GM19395 (cell line): ENCODE results near the gene MED9.

Experiments used
- ATAC-seq: cut with Tn5 transposase; IDR thresholded peaks from one replicate; pipeline ENCODE4 v1.9.1; 2021; ENCODE audit warnings: mild to moderate bottlenecking, moderate library complexity; ENCODE audit not compliant: unreplicated experiment

The MED9 gene

DNA sequence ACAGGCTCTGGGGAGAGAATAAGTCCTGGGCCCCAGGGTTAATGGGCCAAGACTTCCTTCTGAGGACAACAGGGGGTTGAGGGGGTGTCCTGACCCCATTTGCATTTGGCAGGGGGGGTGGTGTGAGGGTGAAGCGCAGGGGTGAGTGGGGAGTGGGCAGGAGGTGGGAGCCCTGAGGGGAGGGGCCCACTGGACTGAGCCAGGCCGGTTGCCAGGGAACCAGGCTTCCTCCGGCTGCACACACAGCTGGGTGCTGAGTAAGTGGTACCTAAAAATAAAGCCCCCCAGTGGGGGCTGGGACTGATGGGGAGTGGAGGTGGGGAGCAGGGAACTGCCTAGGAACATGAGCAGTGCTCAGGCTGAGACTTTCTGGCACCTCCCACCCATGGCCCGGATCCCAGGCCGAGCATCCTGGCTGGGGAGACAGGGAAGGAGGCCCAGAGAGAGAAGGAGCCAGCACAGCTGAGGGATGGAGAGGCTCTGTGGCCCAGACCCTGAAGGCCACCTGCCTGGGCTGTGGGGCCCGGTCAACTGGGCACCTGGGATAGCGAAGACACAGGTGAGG is 26.8 kb downstream of the MED9 start:
- ATAC-seq, result no peak

DNA sequence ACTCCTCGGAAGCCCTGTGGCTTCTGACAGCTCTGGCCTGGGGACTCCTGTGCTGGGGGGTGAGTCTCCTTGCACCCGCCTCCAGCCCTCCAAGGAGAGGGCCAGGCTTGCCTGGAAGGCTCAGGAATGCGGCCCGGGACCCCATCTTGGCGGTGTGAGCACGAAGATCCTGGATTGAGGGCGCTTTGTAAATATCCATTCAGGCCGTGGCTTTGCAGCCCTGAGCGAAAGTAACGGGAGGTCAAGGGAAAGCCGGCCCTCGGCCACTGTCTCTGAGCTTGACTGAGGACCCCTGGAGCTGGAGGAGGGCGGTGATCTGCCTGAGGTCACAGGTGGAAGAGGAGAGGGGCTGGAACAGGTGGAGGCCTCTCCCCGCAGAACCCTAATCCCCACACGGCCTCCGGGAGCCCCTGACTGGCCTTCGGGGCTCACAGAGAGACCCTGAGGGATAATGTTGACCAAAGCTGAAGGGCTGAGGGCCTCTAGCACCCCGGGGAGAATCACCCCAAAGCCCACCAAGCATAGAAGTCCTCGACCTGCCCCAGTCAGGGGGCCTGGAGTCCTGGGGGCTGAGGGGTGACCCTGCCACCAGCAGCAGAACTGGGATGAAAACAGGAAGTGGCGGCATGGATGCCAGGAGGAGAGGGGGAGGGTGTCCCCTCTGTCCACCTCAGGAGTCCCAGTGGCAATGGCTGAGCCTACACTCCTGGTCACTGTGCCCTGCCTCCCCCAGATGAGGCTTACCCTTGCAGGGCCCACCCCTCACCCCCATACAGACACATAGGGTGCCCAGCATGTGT is 27.7 kb downstream of the MED9 start:
- no peak for ATAC-seq

DNA sequence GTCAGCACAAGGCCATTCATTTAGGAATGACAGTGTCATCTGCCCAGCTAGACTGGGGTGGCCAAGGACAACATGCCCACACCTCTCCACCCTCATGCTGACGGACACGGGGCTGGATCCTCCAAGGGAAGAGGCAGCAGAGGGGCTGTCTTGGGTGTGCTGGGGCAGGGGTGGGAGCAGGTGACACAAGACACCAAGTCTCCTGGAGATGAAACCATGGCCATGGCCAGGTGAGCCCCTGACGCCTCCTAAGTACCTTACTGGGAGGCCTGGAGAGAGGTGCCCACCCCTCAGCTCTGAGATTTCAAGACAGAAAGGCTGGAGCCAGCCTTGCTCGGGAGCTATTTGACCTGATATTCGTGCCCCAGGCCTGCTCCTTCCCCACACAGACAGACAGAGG is 28.4 kb downstream of the MED9 start:
- no peak for ATAC-seq

DNA sequence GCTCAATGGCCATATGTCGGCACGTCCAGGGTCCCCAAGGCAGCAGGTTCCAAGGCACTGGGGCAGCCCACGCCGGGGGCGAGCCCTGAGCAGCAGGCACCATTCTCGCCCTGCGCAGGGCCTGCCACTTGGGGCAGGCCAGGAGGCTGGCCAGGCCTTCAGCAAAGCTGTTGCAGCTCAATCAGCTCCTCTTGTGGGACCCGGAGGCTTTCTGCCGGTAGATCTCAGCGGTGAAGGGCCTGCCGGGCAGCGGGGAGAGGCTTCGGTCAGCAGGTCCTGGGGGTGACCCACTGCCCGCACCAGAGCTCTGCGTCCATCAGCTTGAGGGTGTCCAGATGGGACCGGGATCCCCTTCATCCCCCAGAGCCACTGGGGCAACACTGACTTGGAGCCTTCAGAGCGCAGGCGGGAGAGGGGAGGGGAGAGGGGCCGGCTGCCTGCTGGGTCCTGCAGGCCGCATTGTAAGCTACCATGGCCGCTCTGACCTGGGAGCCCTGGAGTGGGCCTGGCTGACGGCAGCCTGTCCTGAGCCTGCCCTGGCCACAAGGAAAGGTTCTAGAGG is 28.9 kb downstream of the MED9 start:
- ATAC-seq, result no peak

DNA sequence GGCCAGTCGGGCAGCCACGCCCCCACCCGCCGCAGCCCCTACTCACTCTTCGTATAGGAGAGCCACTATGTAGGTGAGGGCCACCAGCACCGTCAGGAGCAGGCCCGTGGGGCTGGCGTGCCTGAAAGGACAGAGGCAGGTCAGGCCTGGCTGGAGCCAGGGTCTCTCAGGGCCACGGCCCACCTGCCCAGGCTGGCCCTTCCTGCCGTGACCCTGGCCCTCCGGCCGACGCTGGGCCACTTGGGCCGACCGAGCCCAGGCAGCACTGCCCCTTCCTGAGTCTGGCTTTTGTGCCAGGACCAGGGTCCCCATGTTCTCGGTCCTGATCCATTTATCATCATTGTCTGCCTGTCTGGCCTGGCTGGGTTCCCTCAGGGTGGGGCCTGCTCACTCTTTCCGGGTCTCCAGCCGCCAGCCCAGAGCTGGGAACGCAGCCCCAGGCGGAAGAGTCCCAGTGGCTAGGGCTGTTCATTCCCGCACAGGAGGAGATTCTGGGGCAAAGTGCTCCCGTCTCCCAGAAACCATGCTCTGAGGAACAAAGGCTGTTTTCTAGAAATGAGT is 29.5 kb downstream of the MED9 start:
- no peak for ATAC-seq

DNA sequence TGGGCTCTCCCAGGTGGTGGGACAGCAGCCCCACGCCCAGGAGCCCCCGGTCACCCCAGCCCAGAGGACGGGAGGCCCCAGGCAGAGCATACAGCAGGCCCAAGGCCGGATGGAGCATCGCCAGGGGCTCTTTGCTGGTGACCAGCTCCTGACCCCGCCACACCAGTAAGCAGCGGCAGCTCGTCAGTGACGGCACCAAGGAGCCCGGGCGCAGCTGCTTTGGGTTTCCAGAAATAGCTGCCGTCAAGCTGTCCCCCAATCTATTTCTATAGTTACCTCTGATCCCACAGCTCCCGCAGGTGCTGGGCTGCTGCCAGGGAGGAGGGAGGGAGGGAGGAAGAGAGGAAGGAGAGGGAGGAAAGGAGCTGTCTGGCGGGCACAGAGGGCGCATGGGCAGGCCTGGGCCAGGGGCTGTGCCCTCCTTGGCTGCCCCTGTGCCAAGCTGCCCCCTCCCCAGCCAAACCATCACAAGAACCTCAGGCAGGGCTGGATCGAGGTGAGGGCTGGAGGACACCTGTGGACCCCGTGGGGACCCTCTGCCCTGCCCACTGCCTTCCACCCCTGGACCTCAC is 30.2 kb downstream of the MED9 start:
- ATAC-seq, result no peak

DNA sequence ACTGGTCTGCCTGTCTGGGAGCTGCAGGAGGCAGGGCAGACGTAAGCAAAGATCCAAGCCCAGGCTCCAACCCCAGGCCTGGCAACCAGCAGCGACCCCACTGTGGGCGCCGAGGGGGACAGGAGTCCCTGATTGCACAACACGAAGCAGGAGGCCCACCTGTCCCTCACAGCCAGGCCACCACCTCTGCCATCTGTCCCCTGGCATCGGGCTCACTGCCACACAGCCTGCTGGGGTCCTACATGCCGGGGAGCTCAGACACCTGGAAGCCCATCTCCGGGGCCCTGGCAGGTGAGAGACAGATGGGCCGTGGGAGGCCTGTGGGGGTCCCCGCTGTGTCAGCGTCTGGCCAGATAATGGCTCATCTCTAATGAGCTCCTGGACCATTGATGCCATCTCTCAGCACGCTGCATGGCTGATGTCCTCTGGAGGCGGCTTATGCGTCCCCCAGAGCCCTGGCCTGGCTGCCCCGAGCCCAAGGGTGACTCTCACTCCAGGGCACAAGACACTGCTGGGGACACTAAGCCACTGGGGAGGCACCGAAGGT is 30.7 kb downstream of the MED9 start:
- no peak for ATAC-seq

DNA sequence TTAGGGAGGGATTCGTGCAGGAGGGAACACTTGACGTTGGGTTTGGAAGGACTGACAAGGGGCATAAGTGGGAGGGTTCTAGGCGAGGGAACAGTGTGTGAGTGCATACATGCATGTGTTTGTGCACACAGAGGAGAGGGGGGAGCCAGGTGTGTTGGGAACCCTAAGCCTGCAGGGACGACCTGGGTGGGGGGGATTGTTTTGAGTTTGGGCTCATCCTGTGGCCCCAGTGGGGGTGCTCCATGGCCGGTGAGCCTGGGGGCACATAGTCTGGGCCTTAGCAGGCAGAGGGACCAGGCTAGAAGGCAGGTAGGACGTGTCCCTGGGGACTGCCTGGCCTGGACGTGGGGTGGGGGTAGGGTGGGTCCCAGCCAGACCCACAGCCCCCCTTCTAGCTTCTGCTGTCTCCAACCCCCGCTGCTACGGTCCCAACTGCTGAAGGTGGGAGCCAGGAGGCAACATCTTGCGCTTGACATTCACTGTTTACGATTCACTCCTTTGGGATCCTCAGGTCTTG is 31.3 kb downstream of the MED9 start:
- no peak for ATAC-seq

DNA sequence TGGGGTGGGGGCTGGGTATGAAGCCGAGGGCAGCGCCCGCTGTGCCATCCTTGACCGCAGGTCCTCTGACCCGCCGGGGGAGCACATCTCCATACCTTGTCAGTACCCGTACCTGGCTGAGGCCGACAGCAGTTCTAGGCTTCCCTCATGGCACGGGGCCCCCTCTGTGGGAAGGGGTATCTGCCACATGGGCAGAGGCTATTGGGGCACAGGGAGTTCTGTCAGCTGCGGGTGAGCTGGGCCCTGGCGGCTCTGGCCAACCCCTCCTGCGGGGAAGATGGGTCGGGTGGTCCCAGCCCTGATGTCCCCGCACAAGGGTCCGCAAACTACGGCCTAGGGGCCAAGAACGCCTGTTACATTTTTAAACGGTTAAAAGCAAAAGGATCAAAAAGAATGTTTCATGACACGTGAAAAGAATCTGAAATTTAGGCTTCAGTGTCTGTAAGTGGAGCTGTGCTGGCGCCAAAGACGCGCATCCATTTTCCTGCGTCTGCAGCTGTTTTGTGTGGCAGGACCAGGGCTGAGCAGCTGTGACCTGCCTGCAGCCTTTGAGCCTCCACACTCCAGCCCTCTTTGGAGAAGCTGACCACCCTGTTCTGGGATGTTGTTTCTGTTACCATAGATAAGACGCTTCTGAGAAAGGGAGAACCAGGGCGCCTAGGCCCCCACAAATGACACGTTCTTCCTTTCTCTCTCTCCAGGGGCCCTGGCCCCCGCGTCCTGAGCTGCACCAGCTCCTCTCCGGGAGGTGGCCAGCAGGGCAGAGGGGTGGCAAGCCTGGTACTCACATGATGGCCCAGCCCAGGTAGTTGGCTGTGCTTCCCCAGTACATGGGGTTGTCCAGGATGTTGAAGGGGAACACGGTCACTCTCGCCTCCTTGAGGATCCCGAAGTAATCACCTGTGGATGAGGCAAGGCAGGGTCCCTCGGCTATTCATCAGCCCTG is 32.1 kb downstream of the MED9 start:
- no peak for ATAC-seq

DNA sequence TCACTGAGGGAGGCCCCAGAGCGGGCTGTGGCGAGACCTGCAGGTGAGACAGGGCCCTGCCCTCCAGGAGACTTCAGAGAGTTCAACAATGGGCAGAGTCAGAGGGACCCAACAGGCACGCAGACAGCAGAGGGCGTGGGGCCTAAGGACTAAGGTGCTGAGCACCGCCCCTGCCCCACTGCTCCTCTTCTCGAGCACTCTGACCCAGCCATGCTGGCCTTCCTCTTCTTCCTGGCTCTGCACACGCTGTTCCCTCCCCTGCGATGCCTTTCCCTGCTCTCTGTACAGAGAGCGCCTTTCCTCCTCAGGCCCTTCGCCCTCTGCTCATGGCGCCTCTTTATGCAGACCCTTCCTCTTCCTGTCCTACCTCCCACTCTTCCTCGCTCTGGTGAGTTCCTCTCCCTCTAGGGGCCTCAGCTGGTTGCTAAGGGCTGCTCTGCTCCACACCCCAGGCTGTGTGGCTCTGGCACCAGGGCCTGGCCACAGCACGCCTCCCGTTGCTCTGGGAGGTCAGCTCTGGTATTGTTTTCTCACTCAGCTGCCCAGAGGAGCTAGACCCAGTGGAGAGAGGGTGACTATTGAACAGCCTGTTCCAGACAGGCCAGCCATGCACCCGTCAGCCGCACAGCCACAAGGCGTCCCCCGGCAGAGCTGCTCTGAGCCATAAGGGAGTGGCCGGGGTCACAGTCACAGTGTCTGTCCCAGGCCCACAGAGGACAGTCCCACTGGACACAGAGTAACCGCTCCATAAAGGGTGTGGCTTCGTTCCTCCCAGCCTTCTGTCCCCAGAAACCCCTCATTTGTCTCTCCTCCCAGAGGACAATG is 33.0 kb downstream of the MED9 start:
- no peak for ATAC-seq

DNA sequence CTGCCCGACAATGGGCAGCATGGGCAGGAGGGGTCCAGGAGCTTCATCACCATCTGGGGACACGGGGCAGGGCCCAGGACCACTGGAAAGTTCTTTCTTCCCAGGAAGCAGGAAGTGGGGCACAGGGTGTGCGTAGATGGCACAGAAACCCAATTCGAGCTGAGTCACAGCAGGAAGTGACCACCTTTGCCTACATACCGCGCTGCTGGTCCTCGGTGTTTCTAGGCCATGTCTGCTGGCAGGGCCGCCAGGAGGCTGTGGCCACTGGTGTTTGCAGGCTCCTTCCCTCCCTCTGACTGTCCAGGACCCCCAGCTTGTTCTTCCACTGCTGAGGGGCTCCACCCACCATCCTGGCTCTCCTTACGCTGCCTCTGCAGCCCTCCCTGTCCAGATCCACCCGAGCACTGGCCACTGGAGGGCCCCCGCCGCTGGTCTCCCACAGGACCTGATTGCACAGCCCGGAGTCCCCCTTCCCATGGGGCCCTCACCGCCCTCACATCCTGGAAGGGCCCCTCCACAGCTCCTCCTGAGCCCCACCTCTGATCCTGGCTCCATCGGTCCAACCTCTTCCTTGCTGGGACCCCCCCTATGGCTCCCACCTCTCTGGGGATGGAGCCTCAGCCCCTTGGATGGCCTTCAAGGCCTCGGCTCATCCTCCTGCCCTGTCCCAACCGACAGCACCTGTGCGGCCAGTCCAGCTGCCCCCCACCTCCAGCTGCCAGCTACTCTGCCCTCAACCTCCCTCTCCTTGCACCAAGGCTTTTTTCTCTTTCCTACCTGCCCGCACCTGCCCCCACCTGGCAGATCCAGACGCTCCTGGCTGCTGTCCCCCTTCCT is 33.9 kb downstream of the MED9 start:
- ATAC-seq, result no peak

DNA sequence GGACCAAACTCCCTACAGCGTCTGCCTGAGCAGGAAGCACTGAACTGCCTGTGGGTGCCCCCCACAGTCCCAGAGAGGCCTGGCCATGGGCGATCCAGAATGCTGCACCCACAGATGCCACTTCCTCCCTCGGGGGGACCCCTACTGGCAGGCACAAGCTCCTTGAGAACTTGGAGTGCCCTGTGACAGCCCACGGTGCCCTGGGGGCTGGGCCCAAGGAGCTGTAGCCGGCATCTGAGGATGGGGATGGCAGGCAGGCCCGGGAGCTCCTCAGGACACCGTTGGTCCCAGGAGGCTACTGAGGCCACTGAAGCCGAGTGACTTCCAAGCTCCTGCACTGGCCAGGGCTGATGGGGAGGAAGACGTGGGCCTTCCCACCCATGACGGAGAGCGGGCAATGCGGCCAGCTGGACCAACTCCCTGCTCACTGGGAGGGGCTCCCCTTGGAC is 34.5 kb downstream of the MED9 start:
- ATAC-seq, result no peak

DNA sequence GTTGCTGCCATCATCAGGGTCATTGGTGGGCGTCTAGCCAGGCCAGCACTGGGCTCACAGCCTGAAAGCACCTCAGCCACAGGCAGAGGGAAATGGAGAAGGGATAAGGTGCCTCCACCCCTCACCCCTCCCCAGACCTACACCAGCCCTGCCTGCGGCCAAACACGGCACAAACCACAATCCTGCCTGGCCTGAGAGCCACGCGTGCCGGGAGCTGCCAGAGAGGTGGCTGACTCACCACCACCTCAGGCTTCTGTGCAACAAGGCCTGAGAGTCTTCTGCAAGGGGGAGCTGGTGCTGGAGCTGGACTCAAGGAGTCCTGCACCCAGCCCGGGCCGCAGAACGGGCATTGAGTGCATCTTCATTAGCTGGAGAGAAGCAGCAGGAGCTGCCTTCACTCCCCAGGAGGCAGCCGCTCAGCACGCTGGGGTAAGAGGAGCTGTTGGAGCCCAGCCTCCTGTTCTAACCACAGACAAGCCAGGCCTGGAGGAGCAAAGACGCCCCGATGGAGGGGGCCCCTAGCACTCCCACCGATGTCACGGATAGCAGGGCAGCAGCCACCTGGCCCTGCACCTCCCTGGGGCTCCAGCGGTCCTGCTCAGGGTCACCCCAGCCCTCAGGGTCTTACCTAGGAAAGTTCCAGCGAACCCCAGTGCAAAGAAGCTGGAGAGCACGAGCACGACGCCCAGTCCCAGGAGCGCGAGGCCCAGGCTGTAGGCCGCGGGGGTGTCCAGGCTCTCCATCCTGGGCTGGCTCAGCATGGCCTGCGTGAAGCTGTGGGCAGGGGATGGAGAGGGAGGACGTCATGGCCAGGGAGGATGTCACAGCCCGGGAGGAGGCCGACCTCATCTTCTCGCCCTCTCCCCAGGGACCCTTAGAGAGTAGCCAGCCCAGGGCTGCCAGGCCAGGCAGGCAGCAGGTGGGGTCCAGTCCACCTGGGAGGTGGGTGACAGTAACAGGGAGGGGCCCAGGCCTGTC is 35.4 kb downstream of the MED9 start:
- ATAC-seq, result no peak

DNA sequence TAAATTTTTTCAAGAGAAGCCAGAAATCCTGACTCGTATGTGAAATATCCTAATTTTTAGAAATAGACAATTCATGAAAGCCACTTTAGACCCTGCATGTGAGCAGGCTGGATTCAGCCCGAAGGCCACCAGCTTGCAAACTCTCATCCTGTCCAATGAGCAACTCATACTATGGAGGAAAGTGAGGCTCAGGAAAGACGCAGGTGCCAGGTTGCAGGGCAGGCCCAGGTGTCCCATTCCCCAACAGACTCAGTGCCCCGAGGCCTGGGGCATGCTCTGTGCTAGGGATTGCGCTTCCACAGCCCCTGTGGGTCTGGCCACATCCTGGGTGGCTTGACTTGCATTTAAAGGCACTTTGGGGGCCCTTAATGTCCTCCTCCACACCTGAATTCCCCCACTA is 36.1 kb downstream of the MED9 start:
- no peak for ATAC-seq

DNA sequence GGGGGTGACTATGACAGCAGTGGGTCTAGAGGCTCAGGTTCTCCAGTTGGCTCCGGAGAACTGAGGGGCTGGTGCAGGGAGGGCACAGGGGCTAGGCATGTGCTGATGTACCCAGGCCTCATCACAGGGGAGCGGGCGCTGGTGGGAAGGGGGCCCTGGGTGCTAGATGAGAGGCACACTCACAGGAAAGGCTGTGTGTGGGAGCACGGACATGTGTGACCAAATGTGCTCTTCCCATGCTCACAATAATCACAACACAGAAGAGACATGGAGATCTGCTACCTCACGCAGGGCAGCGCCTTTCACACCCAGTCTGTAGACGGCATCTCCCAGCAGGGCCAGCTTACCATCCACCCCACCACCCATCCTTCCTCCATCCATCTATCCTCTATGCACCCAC is 36.8 kb downstream of the MED9 start:
- ATAC-seq, result no peak

DNA sequence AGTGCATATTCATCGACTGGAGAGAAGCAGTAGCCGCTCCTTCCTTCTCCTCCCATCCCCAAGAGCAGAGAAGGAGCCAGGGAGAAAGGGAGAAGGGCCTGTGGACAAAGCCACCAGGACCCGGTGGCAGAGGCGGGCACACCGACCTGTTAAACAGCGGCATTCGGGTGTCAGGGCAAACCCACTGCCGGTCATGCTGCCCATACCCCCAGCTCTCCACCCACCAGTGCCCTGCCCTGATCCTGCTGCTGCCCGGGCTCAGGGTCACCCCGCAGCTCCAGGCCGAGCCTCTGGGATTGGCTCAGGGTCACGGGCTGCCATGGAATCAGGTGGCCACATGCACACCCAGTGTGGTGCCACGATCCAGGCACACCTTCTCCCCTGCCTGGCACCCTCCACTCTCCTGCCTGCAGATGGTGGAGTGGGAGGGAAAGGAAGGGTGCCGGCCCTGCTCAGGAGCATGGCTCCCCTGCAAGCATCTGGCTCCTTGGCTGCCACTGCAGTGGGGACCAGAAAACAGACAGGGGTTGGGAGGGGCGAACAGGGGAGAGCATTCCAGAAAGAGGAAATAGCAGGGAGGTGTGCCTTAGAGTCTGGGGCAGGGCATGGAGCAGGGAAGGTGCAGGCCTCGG is 37.7 kb downstream of the MED9 start:
- no peak for ATAC-seq
